ENCODE data around the gene OTUD3.

GRCh38 chr1:19938472-19938871, 56.3 kb downstream of the OTUD3 start:
- no peak for TF ChIP-seq CTCF (conservative IDR thresholded peaks at IDR 0.05; ENCODE audit: low read length)
- TF ChIP-seq EZH2phosphoT487 (IDR thresholded peaks at IDR 0.05; ENCODE audit: borderline replicate concordance) = no peak

Data from Loucy (cell line).